ENCODE results near the gene CD63. TPM values are rescaled to one million over a fixed set of nuclear protein-coding genes. Genes with fewer than 3 reads are reported as not detected.

The CD63 gene
- total RNA-seq, 1 experiment from 2014 or later = 897 TPM

DNA sequence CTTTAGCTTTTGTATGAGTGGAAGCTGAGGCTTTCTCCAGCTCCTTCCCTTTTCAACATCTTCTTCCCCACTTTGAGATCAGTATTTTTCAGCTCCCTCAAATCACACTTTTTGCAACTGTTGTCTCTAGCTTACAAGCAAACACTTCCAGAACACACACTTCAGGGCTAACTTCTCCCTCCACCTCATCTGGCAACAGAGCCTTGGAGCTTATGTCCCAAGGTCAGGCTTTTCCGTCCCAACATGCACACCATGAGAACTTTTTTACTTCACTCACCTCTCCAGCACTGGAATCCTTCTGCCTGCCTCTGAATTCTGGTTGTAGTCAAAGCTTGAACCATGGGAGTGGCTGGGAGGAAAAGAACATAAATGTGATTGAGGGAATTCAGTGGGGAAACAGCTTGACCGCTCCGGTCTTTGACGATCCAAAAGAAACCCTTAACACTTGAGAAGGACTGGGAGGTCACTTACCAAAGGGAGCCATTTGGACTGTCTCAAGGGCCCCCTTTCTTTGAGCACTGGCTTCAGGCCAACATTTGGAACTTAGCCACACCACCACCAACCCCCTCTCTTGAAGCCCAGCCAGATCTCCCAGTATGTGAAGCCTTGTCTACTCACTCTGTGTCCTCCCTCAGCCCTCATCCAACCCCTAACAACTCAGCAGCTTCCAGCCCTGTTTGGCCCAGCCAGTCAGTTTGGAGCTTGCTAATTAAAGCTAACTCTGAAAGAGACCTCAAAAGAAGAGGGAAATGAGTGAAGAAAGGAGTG is 16.8 kb downstream of the CD63 start:
- in situ Hi-C loops (cut with HindIII; ENCODE audit: low sequenced_read_pairs) = no loop called here

GRCh38 chr12:55708695-55709233 is 20.0 kb downstream of the CD63 start:
- no peak for DNase-seq (ENCODE audit: low spot score)

More for the DNA sequence above, 16.8 kb downstream of the CD63 start:
- no peak for DNase-seq (ENCODE audit: low spot score)

GRCh38 chr12:55707841-55708694 is 20.7 kb downstream of the CD63 start, which contains the start of gene ITGA7:
Gene ITGA7 (minus strand): TSS chr12:55707904. CDS start chr12:55707682, 222 bp downstream.
- DNase-seq (ENCODE audit: low spot score) = peak; percentile 71
- in situ Hi-C loops (cut with HindIII; ENCODE audit: low sequenced_read_pairs) = no loop called here

More at GRCh38 chr12:55708695-55709233, 20.0 kb downstream of the CD63 start:
- in situ Hi-C loops (cut with HindIII; ENCODE audit: low sequenced_read_pairs) = no loop called here

DNA sequence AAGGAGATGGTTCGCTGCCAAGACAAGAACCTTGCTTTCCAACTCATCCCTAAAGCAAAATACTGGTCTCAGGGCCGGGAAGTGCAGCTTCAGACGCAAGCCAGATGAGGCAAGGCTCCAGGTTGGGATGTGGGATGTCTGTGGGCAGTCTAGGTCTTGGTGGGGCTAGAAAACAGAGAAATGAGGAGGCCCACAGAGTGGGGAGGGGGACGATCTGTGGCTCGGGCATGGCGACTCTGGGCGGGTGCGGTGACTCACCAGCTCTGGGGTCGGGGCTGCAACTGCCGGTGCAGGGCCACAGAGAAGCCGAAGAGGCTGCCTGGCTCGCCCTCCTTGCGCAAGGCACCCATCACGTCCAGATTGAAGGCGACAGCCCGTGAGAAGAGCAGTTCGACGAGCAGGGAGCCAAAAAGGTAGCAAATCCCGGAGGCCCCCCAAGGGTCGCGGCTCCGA is 21.6 kb downstream of the CD63 start:
- in situ Hi-C loops (cut with HindIII; ENCODE audit: low sequenced_read_pairs) = no loop called here
- no peak for DNase-seq (ENCODE audit: low spot score)

DNA sequence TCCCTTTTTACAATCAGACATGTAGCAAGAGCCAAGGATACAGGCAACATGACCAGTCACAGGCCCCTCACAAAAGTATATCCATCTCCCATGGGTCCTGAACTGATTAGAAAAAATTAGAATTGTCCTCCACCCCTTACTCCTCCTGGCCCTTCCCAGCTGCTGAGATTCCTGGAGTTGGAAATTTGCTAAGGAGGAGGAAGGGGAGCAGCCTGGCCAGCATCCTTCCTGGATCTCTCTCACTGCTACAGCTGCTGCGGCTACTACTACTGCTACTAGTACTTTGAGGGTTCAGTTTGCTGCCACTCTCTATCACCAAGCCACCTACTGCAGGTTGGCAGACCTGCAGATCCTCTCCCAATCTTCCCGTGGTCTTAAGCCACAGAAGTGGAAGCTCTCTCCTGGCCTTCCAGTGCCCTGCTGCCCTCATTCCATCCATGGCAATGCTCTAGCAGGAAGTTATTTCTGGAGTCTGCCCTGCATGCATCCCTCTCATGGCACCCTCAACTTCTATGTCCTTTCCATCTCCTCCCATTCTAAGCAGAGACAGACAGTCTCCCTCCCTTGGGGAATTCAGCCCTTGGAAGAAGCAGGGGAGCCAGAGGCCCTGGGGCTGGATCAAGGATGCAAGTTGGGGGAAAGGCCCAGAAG is 22.1 kb downstream of the CD63 start:
- in situ Hi-C loops (cut with HindIII; ENCODE audit: low sequenced_read_pairs) = no loop called here
- DNase-seq (ENCODE audit: low spot score) = no peak

DNA sequence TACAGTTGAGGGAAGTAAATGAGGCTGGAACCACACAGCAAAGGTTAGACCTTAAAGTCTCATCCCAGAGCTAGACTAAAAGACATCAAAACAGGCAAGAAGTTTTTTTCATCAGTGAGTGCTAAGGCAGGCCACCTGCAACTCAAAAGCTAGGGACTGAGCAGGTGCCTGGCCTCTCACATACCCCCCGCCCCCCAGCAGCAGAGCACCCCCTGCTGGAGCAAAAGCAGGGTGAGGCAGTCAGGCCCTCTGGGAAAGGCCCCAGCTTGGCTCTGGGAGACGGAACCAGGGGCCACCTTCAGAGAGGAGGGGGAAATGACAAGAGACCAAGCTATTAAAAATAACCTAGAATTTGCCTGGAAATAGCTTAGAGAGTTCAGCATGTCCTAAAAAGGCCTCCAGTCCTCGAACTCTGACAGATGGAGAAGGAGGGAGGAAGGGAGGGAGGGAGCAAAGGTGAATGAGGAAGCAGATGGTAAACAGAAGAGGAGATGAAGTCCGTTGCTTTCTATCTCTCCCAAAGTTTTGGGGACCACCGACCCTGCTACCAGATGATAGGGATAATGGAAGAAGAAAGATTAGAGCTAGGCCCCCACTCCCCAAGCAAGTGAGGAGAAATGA is 22.9 kb downstream of the CD63 start:
- in situ Hi-C loops (cut with HindIII; ENCODE audit: low sequenced_read_pairs) = no loop called here
- peak; percentile 32 for DNase-seq (ENCODE audit: low spot score)

DNA sequence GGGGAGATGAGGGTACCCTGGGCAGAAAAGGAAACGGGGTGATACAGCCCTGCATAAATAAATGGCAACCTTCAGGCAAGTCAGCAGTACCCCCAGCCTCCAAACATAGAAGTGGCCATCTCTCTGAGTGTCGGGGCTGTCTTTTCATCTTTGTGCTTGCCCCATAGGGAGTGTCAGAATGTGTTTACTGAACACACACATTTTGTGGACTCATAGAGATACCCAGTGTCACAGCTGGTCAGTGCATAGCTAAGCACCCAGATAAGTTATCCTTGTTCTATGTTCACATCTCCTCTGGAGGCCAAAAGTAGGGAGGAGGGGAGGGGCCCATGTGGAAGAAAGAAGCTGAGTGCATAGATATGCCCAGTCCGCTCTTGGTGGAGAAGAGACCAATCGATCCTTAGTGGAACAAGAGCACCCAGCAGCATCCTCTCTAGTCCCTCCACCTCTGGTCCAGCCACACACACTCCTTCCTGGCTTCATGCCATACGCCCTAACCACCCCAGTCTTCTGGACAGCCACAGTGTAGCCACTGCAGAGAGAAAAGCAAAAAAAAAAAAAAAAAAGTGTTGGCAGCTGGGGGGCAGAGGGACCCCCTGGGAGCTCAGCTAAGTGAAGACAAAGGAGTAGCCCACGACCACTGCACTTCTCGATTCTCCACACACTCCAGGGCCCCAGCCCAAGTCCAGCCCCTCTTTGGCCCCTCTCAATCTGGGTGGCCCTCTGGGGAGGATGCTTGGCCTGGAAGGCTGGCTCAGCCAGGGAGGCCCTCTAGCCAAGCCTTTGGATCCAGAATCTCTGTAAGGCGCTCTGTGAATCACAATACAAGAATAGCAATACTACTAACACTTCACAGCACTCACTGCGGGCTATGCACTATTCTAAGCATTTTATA is 23.7 kb downstream of the CD63 start:
- DNase-seq (ENCODE audit: low spot score) = no peak
- in situ Hi-C loops (cut with HindIII; ENCODE audit: low sequenced_read_pairs) = no loop called here

DNA sequence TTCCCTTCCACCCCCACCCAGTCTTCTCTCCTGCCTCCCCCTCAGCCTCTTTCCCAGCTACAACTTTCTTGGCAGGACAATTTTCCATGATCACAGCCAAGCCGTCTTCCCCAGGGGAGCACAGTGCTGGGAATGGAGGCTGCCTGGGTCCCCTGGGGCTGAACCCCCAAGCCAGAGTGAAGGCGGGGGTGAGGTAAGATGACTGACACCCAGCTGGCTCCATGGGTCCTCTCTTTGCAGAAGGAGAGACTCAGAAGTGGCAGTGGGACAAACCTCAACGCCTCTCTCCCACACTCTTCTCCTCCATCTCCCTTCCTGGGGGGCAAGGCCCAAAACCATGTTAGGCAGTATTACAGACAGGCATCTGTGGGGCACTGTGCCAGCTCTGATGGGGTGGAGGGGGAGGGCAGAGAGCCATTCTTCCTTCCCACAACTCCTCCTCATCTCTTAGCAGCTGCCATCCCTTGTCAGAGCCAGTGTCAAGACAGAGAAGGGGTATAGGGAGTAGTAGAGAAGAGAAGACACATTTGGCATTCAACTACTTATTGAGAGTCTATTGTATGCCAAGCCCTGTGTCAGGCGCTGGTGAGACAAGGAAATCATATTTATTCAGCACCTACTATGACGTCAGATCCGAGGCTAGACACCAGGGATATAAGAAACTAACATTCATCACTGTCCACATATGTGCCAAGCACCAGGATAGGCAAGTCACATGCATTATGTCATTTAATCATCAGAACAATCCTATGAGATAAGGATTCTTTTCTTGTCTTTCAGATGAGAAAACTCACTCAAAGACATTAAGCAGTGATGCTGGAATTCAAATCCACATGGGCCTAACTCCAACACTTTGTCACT is 24.7 kb downstream of the CD63 start:
- DNase-seq (ENCODE audit: low spot score) = no peak
- in situ Hi-C loops (cut with HindIII; ENCODE audit: low sequenced_read_pairs) = no loop called here

- in situ Hi-C loops (cut with HindIII; ENCODE audit: low sequenced_read_pairs) = no loop called here
- peak; percentile 69 for DNase-seq (ENCODE audit: low spot score)
Observed at GRCh38 chr12:55703288-55703687, 25.5 kb downstream of the CD63 start.

DNA sequence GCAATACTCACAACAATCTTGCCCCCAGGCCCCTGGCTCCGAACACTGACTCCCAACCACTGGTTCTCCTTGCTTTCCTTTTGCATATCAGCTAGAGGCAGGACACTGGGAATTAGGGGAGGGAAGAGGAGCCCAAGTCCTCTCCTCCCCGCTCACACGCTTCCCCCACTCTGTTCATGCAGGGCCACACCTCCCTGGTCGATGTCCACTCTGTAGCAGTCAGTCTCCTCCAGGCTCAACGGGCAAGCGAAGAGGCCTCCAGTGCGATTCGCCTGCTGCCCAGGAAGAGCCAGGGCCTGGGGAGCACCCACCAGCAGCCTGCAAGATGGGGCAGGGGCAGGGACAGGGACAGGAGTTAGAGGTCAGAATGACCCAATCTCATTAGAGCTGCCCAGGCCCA is 25.9 kb downstream of the CD63 start:
- in situ Hi-C loops (cut with HindIII; ENCODE audit: low sequenced_read_pairs) = no loop called here
- DNase-seq (ENCODE audit: low spot score) = no peak

GRCh38 chr12:55700255-55701018 is 28.4 kb downstream of the CD63 start:
- no peak for DNase-seq (ENCODE audit: low spot score)
- in situ Hi-C loops (cut with HindIII; ENCODE audit: low sequenced_read_pairs) = no loop called here

- in situ Hi-C loops (cut with HindIII; ENCODE audit: low sequenced_read_pairs) = no loop called here
- no peak for DNase-seq (ENCODE audit: low spot score)
Observed at GRCh38 chr12:55699471-55700055, 29.2 kb downstream of the CD63 start.

GRCh38 chr12:55698965-55699364 is 29.8 kb downstream of the CD63 start:
- DNase-seq (ENCODE audit: low spot score) = no peak
- in situ Hi-C loops (cut with HindIII; ENCODE audit: low sequenced_read_pairs) = no loop called here

- in situ Hi-C loops (cut with HindIII; ENCODE audit: low sequenced_read_pairs) = no loop called here
- no peak for DNase-seq (ENCODE audit: low spot score)
Observed at GRCh38 chr12:55698241-55698955, 30.4 kb downstream of the CD63 start.

- in situ Hi-C loops (cut with HindIII; ENCODE audit: low sequenced_read_pairs) = no loop called here
- no peak for DNase-seq (ENCODE audit: low spot score)
Observed at GRCh38 chr12:55697686-55698085, 31.1 kb downstream of the CD63 start.
